Thyroid gland (tissue), 4 donors: ENCODE data around the gene ZNF700.

Experiments used
- POLR2A ChIP-seq, 2 donors: fragments of 450-650 bp; IDR thresholded peaks; one replicate each; pipeline ENCODE4 v1.6.1; 2017; ENCODE audit warnings: antibody characterized with exemption in 2 of 2, mild to moderate bottlenecking in 2 of 2, moderate library complexity in 1 of 2
- TF ChIP-seq, protein P1 (sequence below), 6 experiments: fragments of 200-600 bp in 3 of 6; fragments of 450-650 bp in 3 of 6; sonication (generic) in 3 of 6; IDR thresholded peaks; one replicate each; pipeline ENCODE4 v1.5.1; 2016 to 2019; ENCODE audit warnings: antibody characterized with exemption in 6 of 6, mild to moderate bottlenecking in 2 of 6, inconsistent platforms in 1 of 6, moderate library complexity in 1 of 6

DNA sequence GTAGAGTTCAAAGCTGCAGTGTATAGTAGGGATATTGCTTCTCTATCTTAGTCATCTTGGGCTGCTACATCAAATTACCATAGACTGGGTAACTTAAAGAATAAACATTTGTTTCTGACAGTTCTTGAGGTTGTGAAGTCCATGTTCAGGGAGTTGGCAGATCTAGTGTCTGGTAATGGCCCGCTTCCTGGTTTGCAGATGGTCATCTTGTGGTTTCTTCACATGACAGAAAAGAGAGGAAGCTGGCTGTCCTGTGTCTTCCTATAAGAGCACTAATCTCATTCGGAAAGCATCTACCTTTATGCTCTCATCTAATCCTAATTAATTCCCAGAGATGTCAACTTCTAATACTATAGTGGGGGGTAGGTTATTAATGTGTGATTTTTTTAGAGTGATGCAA, 46.1 kb downstream of the ZNF700 start:
- TF ChIP-seq, protein P1, sequence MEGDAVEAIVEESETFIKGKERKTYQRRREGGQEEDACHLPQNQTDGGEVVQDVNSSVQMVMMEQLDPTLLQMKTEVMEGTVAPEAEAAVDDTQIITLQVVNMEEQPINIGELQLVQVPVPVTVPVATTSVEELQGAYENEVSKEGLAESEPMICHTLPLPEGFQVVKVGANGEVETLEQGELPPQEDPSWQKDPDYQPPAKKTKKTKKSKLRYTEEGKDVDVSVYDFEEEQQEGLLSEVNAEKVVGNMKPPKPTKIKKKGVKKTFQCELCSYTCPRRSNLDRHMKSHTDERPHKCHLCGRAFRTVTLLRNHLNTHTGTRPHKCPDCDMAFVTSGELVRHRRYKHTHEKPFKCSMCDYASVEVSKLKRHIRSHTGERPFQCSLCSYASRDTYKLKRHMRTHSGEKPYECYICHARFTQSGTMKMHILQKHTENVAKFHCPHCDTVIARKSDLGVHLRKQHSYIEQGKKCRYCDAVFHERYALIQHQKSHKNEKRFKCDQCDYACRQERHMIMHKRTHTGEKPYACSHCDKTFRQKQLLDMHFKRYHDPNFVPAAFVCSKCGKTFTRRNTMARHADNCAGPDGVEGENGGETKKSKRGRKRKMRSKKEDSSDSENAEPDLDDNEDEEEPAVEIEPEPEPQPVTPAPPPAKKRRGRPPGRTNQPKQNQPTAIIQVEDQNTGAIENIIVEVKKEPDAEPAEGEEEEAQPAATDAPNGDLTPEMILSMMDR (IDR thresholded peaks at IDR 0.05): no peak
- TF ChIP-seq POLR2A (IDR thresholded peaks at IDR 0.05): no peak
